GM12878 (cell line): ENCODE data around the gene HM13. TPM values are rescaled to one million over a fixed set of nuclear protein-coding genes. Genes with fewer than 3 reads are reported as not detected.

Experiments
- ATAC-seq: fragments of 200-7000 bp; cut with Tn5 transposase; 3 replicates; pipeline ENCODE4 v1.9.1; 2020; ENCODE audit warnings: mild to moderate bottlenecking, moderate library complexity
- BruUV-seq: library from RNA; stranded (reverse); fragments of 400-500 nt; replicated peaks from 2 replicates; lab custom pipeline; 2021; lab: Mats Ljungman, UMichigan
- CTCF ChIA-PET: fragments of 300-600 bp; sonication (Branson Sonifier 250); formaldehyde crosslinking; extraction: SDS; loops from one replicate; lab custom pipeline; 2021; ENCODE audit warnings: inconsistent platforms; lab: Yijun Ruan, JAX
- POLR2A ChIA-PET: fragments of 350-600 bp; formaldehyde crosslinking; extraction: SDS; loops from one replicate; lab custom pipeline; 2021; ENCODE audit warnings: inconsistent platforms; lab: Charles Lee
- RAD21 ChIA-PET: fragments of 300-600 bp; sonication (Branson Sonifier 250); formaldehyde crosslinking; loops from one replicate; lab custom pipeline; 2023; ENCODE audit warnings: antibody characterized with exemption; ENCODE audit not compliant: unreplicated experiment; lab: Charles Lee
- SMC1A ChIA-PET: fragments of 300-600 bp; sonication (Branson Sonifier 250); formaldehyde crosslinking; loops from one replicate; lab custom pipeline; 2023; ENCODE audit not compliant: unreplicated experiment, uncharacterized antibody; lab: Charles Lee
- DNase-seq: peaks from one replicate; pipeline ENCODE4 v3.0.0-alpha.2; 2011; ENCODE audit warnings: low read depth, low spot score
- FAIRE-seq: peaks from 3 replicates; lab custom pipeline; 2011; peaks lifted over from hg19 to GRCh38; lab: Jason Lieb, UNC
- H2AFZ ChIP-seq: 2 replicates; pipeline ENCODE4 v1.6.0; 2011; ENCODE audit warnings: low read depth, low read length, control low read depth; ENCODE audit not compliant: control insufficient read depth
- H3K27ac ChIP-seq: 2 replicates; pipeline ENCODE4 v1.5.1; 2011; ENCODE audit warnings: control low read depth; ENCODE audit not compliant: control insufficient read depth, insufficient read depth
- H3K27me3 ChIP-seq, 2 experiments: replicated peaks in 1 of 2; 2 replicates each; pipeline versions ENCODE4 v1.6.0 to v1.6.1; 2011; ENCODE audit warnings: low read length in 1 of 2; ENCODE audit not compliant: control insufficient read depth in 2 of 2, insufficient read depth in 2 of 2
- H3K36me3 ChIP-seq, 2 experiments: 2 replicates each; pipeline ENCODE4 v1.5.1; 2011; ENCODE audit warnings: low read length in 1 of 2; ENCODE audit not compliant: control insufficient read depth in 2 of 2, insufficient read depth in 2 of 2
- H3K4me1 ChIP-seq: 2 replicates; pipeline ENCODE4 v1.6.1; 2011; ENCODE audit warnings: mild to moderate bottlenecking, low read length, moderate library complexity, mixed read lengths; ENCODE audit not compliant: control insufficient read depth, insufficient read depth
- H3K4me2 ChIP-seq: 2 replicates; pipeline ENCODE4 v1.6.0; 2011; ENCODE audit warnings: control low read depth; ENCODE audit not compliant: control insufficient read depth, insufficient read depth
- H3K4me3 ChIP-seq: fragments of 200-600 bp; sonication (generic); 2 replicates; pipeline ENCODE4 v1.5.1; 2016
- H3K79me2 ChIP-seq: 2 replicates; pipeline ENCODE4 v1.6.0; 2011; ENCODE audit warnings: low read length; ENCODE audit not compliant: control insufficient read depth, insufficient read depth
- H3K9ac ChIP-seq: 2 replicates; pipeline ENCODE4 v1.8.0; 2011; ENCODE audit warnings: low read length, control low read depth, mixed read lengths; ENCODE audit not compliant: control insufficient read depth, insufficient read depth
- H3K9me3 ChIP-seq: replicated peaks from 3 replicates; pipeline ENCODE4 v1.5.1; 2011; ENCODE audit warnings: mild to moderate bottlenecking, low read length; ENCODE audit not compliant: control insufficient read depth, insufficient read depth
- H4K20me1 ChIP-seq: 2 replicates; pipeline ENCODE4 v1.6.0; 2011; ENCODE audit not compliant: control insufficient read depth, insufficient read depth
- SKIL ChIP-seq: fragments of 450-650 bp; IDR thresholded peaks from 2 replicates; pipeline ENCODE4 v1.6.1; 2017; ENCODE audit warnings: mild to moderate bottlenecking, low read depth, inconsistent platforms; ENCODE audit not compliant: poor library complexity, severe bottlenecking
- WGBS: methylation state at CpG from one replicate; pipeline ENCODE4 v1.1.6; 2016; ENCODE audit warnings: low lambda C conversion rate; ENCODE audit not compliant: insufficient replicate concordance, insufficient coverage; ENCODE audit errors: missing lambda C conversion rate; 5-methylcytosine and 5-hydroxymethylcytosine counted together
- in situ Hi-C: fragments of 300-500 bp; cut with MboI; formaldehyde crosslinking; loops from 9 replicates; pipeline ENCODE4 v1.14.3; 2018; ENCODE audit warnings: mixed read lengths
- intact Hi-C: fragments of 100-400 bp; cut with micrococcal nuclease; formaldehyde crosslinking; loops from one replicate; pipeline ENCODE4 v1.14.2; 2022; ENCODE audit not compliant: unreplicated experiment
- polyA plus RNA-seq, 11 experiments: library from polyadenylated mRNA; depleted of rRNA in 4 of 11; unstranded in 6 of 11; stranded (reverse) in 5 of 11; fragments of >200 nt; fragmentation: Nextera tagmentation in 4 of 11; fragmentation: Illumina TruSeq in 1 of 11; extraction: Ambion mirVana in 4 of 11; extraction: Trizol in 1 of 11; gene quantifications; 1 replicate in 1 of 11; 2 replicates in 10 of 11; pipeline versions ENCODE4 v1.2.1 to v1.2.3, GENCODE V29; 2011 to 2016; ENCODE audit warnings: inconsistent platforms in 2 of 11, missing spikeins in 2 of 11, low read depth in 1 of 11
- total RNA-seq, 4 experiments: library from RNA; depleted of rRNA in 3 of 4; stranded (reverse); fragments of >200 nt in 3 of 4; fragmentation: Illumina TruSeq in 1 of 4; extraction: Trizol in 1 of 4; gene quantifications; 2 replicates each; pipeline versions ENCODE4 v1.2.1 to v1.2.3, GENCODE V29; 2013 to 2021

The HM13 gene
- total and polyA plus RNA-seq, 10 of the 15 experiments (the other 5 are each of a cell fraction or from before 2014, with no cell fraction given) = 4.8 to 185 (median 81.7) TPM

GRCh38 chr20:31590717-31591225 lies 76.5 kb downstream of the HM13 start:
- FAIRE-seq (no peak), DNase-seq (no peak), ATAC-seq (no peak)
- ChIA-PET POLR2A (interaction anchor here (1.1 kb wide), 1 partner anchor 14 kb away, joined by 3 read pairs; the partner anchor contains the start of gene ID1), SMC1A (interaction anchor here (0.6 to 0.9 kb wide), 2 partner anchors 14 to 31 kb away, joined by 3 read pairs; partner anchors contain the start of gene ID1), RAD21 (interaction anchor here (1.6 to 2.0 kb wide), 3 partner anchors 18 to 133 kb away, joined by 4 to 6 read pairs (median 6); partner anchors contain the start of gene BCL2L1), CTCF (interaction anchor here (0.6 to 2.1 kb wide), 8 partner anchors 12 to 29 kb away, joined by 3 to 14 read pairs (median 4); no protein-coding TSS in a partner anchor)
- Histone ChIP-seq H3K9me3 (no peaks in the 10 kb centered on the region), H3K9ac (no peak overlapping the region), H3K36me3 (no peaks in the 10 kb centered on the region), H4K20me1 (no peaks in the 10 kb centered on the region), H3K27me3 (peaks cover 2% of the 10 kb centered on the region in 2 experiments; a peak in 2 of 4 replicates), H3K79me2 (no peaks in the 10 kb centered on the region), H3K4me3 (no peak overlapping the region), H2AFZ (no peak overlapping the region), H3K4me2 (no peak overlapping the region), H3K4me1 (peaks cover 5% of the 10 kb centered on the region), H3K27ac (no peak overlapping the region)
- BruUV-seq = no TSS peak
- no peak for TF ChIP-seq SKIL
- intact Hi-C loops = no loop called here
- WGBS = 52% methylated on average over 7 of the region's 7 CpGs
- in situ Hi-C loops = no loop called here
